ENCODE results near the gene TALDO1.

Gene TALDO1

DNA sequence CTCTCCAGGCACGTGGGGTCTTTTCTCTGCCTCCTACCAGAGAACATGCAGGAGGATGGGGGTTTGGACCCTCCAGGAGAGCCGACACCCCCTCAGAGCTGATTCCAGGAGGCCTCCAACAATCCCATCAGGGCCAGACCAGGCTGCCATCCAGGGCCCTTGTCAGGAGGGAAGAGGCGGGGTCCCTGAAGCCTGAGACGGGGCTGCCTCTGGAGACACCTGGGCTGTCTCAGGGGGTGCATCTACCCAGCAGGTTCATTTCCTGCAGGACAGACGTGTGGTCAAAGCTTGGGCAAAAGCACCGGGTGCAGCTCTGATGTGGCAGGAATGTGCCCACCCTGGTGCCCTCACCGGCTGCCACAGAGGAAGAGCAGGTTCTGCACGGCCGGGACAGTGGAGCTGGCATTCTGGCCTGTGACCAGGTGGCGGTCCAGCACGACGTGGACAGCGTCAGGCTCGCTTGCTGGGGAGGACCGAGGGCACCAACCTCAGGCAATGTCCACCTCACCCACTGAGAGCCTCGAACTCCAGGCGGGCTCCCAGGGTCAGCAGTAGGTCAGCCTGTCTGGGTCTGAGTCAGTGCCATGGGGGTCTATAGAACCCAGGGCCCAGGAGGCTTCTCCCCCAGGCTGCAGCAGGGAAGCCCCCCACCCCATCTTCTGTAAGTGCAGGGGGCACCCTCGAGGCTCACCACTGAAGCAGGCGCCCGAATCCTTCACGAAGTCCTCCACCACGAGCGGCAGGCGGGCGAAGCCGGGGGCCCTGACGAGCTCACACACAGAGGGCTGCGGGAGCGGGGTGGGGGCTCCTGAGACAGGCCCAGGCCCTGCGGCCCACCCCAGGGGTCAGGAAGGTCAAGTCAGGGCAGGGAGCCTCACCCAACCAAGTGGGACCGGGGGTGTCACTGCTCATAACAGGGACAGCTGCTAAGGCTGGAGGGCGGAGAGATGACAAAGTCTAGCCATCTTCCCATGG, 23.7 kb downstream of the TALDO1 start:
- Histone ChIP-seq H3K27ac (no peak overlapping the region), H3K27me3 (ENCODE audit: control insufficient read depth, insufficient read depth, low read length) (no peaks in the 10 kb centered on the region), H3K4me1 (no peaks in the 10 kb centered on the region), H3K4me2 (ENCODE audit: low read length) (no peak overlapping the region), H3K9me3 (ENCODE audit: control insufficient read depth, low read length) (no peaks in the 10 kb centered on the region), H3K4me3 (ENCODE audit: low read depth, low read length) (no peak overlapping the region), H3K79me2 (peaks cover 2% of the 10 kb centered on the region), H2AFZ (no peak overlapping the region), H3K36me3 (ENCODE audit: control insufficient read depth, insufficient read depth, low read length) (no peaks in the 10 kb centered on the region), H3K9ac (no peak overlapping the region)
- TF ChIP-seq CTCF (IDR thresholded peaks at IDR 0.05) = no peak

- no peak overlapping the region for H3K9ac ChIP-seq
- TF ChIP-seq CTCF (IDR thresholded peaks at IDR 0.05) = no peak
- no peaks in the 10 kb centered on the region for H3K4me1 ChIP-seq
These were observed 24.4 kb downstream of the TALDO1 start for GRCh38 chr11:771617-772204.

DNA sequence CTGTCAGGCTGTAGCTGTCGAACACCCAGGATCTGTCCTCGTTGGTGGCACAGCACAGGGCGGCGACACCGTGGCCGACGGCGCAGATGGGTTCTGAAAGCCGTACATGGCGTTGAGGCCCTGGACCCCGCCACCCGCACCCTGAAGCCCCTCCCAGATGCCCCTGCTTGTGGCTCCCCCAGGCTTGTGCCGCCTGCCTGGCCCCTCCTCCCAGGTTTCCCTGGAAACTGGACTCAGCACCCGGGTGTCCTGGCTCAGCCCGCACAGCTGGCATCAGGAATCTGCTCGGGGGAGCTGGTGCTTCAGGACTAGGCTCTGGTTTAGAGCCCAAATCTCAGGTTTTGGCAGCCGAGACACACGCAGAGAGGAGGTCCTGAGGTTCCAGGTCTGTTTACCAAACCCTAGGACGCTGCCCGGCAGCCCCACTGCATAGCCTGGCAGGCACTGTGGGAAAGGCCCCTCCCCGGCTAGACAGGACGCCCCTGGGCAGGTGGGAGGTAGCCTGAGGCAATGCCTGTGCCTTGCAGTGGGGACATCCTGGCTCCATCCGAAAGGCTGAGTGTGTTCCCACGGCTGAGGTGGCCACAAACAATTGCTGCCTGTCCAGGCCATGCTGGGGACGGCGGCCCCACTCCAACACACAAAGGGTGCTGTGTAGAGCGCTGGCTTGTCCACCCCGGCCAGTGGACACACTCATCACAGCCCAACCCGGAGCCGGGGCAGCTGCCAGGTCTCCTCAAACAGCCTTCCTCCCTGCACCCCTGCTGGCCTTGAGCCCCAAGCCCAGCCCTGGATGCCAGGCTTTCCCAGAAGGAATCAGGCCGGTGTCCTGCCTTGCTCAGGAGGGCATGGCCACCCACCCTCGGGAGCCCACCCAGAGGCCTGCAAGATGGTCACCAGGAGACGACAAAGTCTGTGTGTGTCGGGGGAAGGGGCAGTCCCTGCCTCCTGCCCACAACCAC, 25.4 kb downstream of the TALDO1 start:
- H2AFZ ChIP-seq = no peak overlapping the region
- H3K79me2 ChIP-seq = peaks cover 4% of the 10 kb centered on the region
- no peaks in the 10 kb centered on the region for H3K9me3 ChIP-seq (ENCODE audit: control insufficient read depth, low read length)
- no peak overlapping the region for H3K9ac ChIP-seq
- H3K27ac ChIP-seq = no peak overlapping the region
- H3K4me2 ChIP-seq (ENCODE audit: low read length) = no peak overlapping the region
- TF ChIP-seq CTCF (IDR thresholded peaks at IDR 0.05) = no peak
- no peaks in the 10 kb centered on the region for H3K4me1 ChIP-seq
- H3K36me3 ChIP-seq (ENCODE audit: control insufficient read depth, insufficient read depth, low read length) = no peaks in the 10 kb centered on the region
- H3K4me3 ChIP-seq (ENCODE audit: low read depth, low read length) = no peak overlapping the region
- no peaks in the 10 kb centered on the region for H3K27me3 ChIP-seq (ENCODE audit: control insufficient read depth, insufficient read depth, low read length)

More at GRCh38 chr11:771617-772204, 24.4 kb downstream of the TALDO1 start:
- no peak overlapping the region for H3K27ac ChIP-seq
- H3K9me3 ChIP-seq (ENCODE audit: control insufficient read depth, low read length) = no peaks in the 10 kb centered on the region
- H3K36me3 ChIP-seq (ENCODE audit: control insufficient read depth, insufficient read depth, low read length) = no peaks in the 10 kb centered on the region
- H3K4me3 ChIP-seq (ENCODE audit: low read depth, low read length) = no peak overlapping the region
- no peak overlapping the region for H3K4me2 ChIP-seq (ENCODE audit: low read length)
- no peak overlapping the region for H2AFZ ChIP-seq
- H3K79me2 ChIP-seq = peaks cover 3% of the 10 kb centered on the region
- no peaks in the 10 kb centered on the region for H3K27me3 ChIP-seq (ENCODE audit: control insufficient read depth, insufficient read depth, low read length)

DNA sequence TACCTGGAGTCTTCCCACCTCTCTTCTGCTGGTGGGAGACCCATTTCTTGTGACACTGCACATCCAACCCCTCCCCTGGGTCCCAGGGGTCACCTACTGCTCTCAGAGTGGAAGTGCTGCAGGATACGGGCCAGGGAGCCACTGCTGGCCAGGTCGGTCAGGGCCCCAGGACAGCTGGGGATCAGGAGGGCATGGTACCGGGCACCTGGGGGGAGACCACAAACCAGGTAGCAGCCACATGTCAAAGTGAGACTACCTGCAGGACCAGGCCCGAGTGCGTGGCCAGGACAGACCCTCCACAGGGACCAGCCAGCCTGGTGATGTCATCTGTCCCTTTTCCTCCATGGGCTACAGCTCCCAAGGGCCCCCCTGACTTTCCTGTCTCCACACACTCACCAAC, 26.2 kb downstream of the TALDO1 start:
- H3K9me3 ChIP-seq (ENCODE audit: control insufficient read depth, low read length) = no peaks in the 10 kb centered on the region
- H2AFZ ChIP-seq = no peak overlapping the region
- H3K79me2 ChIP-seq = peaks cover 4% of the 10 kb centered on the region
- no peak overlapping the region for H3K4me2 ChIP-seq (ENCODE audit: low read length)
- no peaks in the 10 kb centered on the region for H3K36me3 ChIP-seq (ENCODE audit: control insufficient read depth, insufficient read depth, low read length)
- H3K9ac ChIP-seq = no peak overlapping the region
- TF ChIP-seq CTCF (IDR thresholded peaks at IDR 0.05) = no peak
- no peaks in the 10 kb centered on the region for H3K27me3 ChIP-seq (ENCODE audit: control insufficient read depth, insufficient read depth, low read length)
- H3K27ac ChIP-seq = no peak overlapping the region
- H3K4me3 ChIP-seq (ENCODE audit: low read depth, low read length) = no peak overlapping the region
- H3K4me1 ChIP-seq = no peaks in the 10 kb centered on the region
